HG03432 (cell line): ENCODE measurements around the gene WARS2.

Source experiments
- ATAC-seq: cut with Tn5 transposase; IDR thresholded peaks from one replicate; pipeline ENCODE4 v1.9.1; 2021; ENCODE audit warnings: mild to moderate bottlenecking, moderate library complexity; ENCODE audit not compliant: unreplicated experiment

Gene WARS2

GRCh38 chr1:119034359-119034758 is 106.1 kb downstream of the WARS2 start:
- no peak for ATAC-seq

GRCh38 chr1:119032986-119033385 is 107.5 kb downstream of the WARS2 start:
- no peak for ATAC-seq

- no peak for ATAC-seq
Observed at GRCh38 chr1:119027759-119028158, 112.7 kb downstream of the WARS2 start.

- no peak for ATAC-seq
Observed at GRCh38 chr1:119026956-119027355, 113.5 kb downstream of the WARS2 start.

GRCh38 chr1:119015547-119015946 is 124.9 kb downstream of the WARS2 start:
- no peak for ATAC-seq

- no peak for ATAC-seq
Observed at GRCh38 chr1:119012383-119012782, 128.1 kb downstream of the WARS2 start.

- ATAC-seq: no peak
Observed at GRCh38 chr1:119011706-119012105, 128.7 kb downstream of the WARS2 start.

- no peak for ATAC-seq
Observed at GRCh38 chr1:119011116-119011515, 129.3 kb downstream of the WARS2 start.

GRCh38 chr1:119010201-119010600 is 130.3 kb downstream of the WARS2 start:
- ATAC-seq: no peak

- ATAC-seq: no peak
Observed at GRCh38 chr1:119009312-119009655, 131.2 kb downstream of the WARS2 start.

- peak; percentile 66 for ATAC-seq
Observed at GRCh38 chr1:119008483-119009311, 131.8 kb downstream of the WARS2 start.

- ATAC-seq: peak; percentile 27
Observed at GRCh38 chr1:119007670-119008482, 132.6 kb downstream of the WARS2 start.

- ATAC-seq: no peak
Observed at GRCh38 chr1:119007339-119007669, 133.1 kb downstream of the WARS2 start.

GRCh38 chr1:119006406-119007279 is 133.8 kb downstream of the WARS2 start:
- no peak for ATAC-seq

GRCh38 chr1:119005724-119006405 is 134.6 kb downstream of the WARS2 start:
- no peak for ATAC-seq

GRCh38 chr1:119004781-119005180 is 135.7 kb downstream of the WARS2 start:
- ATAC-seq: no peak

GRCh38 chr1:119004129-119004527 is 136.3 kb downstream of the WARS2 start:
- no peak for ATAC-seq

GRCh38 chr1:119003413-119004128 is 136.9 kb downstream of the WARS2 start:
- ATAC-seq: no peak

- ATAC-seq: peak; percentile 18
Observed at GRCh38 chr1:119002028-119002686, 138.3 kb downstream of the WARS2 start.
